ENCODE data around the gene NEBL. TPM values are rescaled to one million over a fixed set of nuclear protein-coding genes. Genes with fewer than 3 reads are reported as not detected.

The NEBL gene
- total RNA-seq, 1 experiment from 2014 or later: under 0.01 TPM

DNA sequence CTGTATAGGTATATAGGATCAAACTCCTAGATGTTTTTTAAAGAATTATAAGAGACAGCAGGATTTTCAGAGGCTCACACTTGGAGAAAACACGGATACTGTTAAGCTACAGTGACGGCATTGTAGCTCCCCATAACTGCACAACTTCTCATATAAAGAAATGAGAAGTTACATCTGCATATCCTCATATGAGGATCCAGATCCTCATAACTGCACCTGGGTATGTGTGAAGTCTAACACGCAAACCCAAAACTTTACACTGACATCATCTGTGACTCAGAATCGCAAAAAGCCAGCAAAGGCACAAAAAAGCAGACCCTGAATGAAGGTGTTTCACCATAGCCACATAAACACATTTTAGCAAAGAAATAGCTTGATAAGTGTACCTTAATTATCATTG is 34.1 kb downstream of the NEBL start:
- DNase-seq (ENCODE audit: low read depth): no peak

DNA sequence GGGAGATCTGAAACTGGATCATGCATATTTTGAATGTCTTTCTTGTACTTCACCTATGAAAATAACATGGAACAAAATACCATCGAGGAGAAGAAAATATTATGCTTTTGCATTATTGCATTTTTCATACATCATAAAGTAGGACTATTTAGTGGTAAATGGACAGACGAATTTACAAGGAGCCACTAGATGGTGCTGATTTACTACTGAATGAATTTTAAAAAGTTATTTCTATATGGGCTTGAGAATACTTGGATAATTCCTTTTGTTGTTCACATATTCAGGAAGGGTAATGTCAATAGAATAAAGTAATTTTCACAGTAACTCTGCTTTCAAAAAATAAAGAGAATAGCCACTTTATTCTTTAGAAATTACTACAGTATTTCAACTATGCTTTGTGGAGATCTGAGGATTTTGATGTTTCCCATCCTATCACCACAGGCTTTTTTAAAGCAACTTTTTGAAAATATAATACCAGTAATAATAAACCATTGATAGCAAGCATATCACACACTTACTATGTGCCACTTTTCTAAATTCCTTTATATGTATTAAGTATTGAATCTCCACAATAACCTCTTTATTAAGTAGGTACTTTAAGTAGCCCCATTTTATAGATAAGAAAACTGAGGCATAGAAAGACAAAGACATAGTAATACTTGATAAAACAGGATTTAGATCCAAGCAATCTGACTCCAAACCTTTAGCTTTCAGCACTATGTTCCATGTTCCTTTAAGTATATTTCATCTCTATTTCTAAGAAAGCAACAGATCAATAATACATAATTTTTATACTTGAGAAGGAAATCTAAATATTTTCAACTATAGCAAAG is 38.6 kb downstream of the NEBL start:
- no peak for DNase-seq (ENCODE audit: low read depth)

DNA sequence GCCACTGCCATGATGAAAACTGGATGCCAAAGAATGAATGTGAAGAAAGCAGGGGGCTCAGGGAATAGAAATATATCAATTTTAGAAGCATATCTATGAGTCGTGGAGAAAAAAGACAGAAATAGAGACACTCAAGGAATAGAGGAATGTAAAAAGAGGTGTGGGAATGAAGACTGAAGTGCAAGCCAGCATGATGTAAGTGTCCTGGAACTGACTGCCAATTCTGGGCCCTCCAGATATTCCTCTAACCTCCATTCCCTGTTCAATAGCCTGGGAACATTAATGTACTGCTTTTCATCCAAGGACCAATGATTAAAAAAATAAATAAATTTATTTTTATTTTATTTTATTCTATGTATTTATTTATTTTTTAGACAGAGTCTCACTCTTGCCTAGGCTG is 40.6 kb downstream of the NEBL start:
- DNase-seq (ENCODE audit: low read depth): no peak

DNA sequence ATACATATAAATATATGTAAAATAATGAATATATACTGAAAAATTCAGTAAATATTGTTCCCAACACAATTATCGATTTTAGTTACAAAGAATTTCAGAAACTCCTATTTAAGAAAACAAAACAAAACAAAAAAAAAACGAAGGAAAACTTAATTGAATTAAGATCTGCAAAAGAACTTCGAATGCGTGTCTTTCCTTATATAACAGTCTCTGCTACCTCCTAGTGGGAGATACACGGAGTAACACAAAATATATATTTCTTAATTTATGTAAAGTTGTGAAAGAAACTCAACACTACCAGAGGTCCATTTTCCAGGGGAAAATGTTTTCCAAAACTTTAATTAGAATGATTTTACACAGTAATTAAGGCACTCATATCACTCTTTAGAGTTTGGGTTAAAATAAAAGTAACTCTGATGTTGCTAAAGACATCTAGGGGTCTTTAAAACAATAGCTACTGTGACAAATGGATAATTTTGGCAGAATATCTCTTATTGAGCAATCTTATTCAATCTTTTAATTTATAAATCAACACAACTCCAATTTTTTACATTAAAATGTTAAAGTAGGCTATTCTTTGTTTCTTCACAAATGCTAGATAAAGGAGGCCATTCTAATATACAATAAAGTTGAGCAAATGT is 41.6 kb downstream of the NEBL start:
- DNase-seq (ENCODE audit: low read depth): no peak

DNA sequence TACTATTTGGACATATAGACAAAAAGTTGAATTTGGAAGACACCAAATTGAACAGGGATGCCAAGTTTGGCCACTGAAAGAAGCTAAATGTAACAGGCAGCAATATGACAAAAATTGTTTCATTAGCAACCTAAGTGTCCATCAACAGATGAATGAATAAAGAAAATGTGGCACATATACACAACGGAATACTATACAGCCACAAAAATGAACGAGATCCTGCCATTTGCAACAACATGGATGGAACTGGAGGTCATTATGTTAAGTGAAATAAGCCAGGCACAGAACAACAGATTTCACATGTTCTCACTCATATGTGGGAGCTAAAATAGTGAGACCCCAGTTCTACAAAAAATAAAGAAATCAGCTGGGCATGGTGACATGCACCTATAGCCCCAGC is 43.8 kb downstream of the NEBL start:
- DNase-seq (ENCODE audit: low read depth): no peak

DNA sequence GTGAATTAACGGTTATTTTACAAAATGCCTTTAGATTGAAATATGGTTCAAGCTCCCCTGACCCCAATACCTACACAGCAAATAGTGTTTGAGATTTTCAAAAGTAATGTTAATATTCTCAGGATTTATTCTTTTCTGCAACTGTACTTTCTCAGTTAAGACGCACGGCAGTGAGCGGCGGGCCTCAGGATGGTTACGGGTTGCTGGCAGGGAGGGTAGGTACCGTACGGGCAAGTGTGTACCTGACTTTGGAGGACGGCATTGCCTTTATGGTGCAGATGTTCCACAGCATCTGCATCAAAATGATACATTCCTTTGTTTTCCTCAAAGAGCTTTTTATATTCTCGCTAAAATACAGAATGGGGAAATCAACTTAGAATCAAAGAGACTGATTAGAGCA is 44.8 kb downstream of the NEBL start:
- DNase-seq (ENCODE audit: low read depth): no peak

DNA sequence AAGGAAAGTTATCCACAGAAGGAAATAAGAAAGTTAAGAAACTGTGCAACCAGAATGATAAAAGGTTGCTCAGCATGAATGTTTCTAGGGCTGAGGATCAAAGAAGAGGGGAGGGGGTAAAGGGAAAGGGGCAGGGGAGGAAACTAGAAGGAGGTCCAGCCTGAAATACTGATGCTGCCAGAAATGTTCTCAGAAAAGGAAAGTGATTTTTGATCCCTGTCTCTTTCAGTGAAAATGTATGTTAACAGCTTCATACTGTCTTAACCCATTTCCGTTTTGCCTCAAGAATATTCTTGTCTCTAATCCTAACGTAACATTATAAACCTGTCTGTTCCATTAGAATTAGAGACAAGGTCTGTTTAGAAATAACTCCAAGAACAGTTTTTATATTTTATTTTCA is 49.6 kb downstream of the NEBL start:
- DNase-seq (ENCODE audit: low read depth): no peak

DNA sequence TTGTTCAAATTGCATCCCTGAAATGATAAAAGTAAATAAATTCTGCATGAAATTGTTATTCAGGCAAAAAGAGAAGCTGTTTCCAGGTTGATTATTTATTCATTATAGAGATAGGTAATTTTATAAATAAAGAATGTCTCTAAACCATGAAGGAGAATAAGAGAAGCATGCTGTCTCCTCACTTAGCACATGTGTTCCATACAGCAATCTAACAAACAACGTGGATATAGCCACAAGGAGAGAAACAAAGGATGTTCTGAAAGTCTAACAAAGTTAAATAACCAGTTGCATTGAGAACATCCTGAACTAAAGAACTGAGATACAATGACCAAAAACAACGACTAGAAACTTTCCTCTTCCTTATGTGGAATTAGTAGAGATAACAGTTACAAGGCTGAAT is 50.8 kb downstream of the NEBL start:
- DNase-seq (ENCODE audit: low read depth): no peak

DNA sequence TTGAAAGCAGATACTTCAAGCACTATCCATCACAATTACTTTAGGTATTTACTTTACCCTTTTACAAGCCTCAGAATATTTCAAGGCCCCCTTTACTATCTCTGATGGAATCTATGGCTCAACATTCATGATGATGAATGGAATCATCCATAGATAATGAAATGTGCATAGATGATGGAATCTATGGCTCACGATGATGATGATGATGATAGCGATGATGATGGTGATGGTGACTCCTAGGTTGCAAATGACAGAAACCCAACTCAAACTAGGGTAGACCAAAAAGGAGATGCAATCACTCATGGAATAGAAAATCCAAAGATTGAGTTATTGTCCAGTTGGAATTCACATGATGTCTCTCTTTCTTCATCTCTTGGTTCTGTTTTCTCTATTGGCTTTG is 55.7 kb downstream of the NEBL start:
- no peak for DNase-seq (ENCODE audit: low read depth)

DNA sequence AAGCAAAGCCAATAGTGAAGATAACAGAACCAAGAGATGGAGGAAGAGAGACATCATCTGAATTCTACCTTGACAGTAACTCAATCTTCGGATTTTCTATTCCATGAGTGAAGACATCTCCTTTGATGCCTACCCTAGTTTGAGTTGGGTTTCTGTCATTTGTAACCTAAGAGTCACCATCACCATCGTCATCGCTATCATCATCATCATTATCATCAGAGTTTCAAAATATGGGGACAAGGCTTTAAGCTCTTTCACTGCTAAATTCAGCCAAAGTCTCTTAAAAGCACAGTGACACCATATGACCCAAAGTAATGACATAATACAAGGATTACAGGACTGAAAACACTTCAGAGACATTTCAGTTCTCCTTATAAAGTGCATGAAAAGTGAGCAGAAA is 57.2 kb downstream of the NEBL start:
- DNase-seq (ENCODE audit: low read depth): no peak

DNA sequence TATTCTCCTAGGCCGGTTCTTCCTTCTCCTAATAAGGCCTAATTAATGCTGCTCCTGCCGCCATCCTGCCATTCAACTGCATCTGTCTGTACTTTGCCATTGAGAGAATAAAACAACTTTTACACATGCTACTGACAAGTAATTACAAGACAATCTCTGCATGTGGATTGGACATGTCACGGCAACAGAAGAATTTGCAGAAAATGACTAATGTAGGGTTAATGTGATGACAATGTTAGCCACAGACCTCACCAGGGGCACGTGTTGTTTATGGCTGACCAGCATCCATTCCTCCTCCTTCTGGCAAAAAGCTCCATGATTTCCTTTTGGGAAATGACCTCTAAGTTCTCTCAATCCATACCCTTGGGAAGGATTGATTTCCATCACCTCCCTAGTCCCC is 58.0 kb downstream of the NEBL start:
- DNase-seq (ENCODE audit: low read depth): no peak

DNA sequence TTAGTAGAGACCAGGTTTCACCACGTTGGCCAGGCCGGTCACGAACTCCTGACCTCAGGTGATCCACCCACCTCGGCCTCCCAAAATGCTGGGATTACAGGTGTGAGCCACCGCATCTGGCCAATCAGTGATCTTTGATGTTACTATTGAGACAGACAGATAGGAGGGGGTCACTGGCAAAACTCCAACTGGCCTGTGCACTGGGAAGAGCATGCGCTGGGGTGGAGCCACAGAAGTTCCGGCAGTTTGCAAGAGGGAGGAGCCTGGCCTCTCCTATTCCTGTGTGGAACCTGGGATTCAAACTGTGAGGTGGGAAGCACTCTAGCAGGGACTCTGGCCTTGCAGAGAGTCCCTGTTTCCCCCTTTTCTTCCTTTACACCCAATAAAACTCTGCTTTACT is 60.7 kb downstream of the NEBL start:
- DNase-seq (ENCODE audit: low read depth): no peak

DNA sequence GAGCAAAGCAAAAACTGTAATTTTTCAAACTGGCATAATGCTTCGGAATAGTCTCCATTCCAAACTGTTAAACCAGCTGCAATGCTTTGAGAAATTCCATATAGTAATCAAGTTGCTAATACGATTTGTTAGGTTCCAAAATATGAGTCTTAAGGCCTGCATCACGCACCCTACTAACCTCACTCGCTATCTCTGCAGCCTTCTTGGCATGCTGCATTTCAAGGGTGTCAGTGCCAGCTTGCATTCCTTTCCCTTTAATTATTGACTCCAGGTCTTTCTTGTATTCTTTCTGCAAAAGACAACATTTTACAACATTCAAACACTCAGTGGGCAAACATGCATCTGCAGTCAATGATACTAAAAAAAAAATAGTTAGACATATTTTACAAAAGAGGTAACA is 61.8 kb downstream of the NEBL start:
- DNase-seq (ENCODE audit: low read depth): no peak

DNA sequence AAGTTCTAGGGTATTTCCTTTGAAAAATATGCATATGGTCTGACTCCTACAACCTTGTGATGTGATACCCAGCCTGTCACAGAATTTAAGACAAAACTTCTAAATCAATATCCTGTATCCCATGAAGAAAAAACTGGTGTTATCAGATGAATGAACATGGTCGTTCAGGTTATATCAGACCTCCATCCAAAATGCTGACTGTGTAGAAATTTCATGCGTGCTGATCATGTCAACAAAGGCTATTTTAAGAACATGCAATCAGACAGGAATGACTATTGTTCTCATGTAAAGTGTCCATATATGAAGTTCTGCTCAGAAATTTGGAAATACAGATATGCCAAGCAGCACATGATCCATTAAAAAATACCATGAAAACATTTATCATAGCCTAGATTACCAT is 62.3 kb downstream of the NEBL start:
- DNase-seq (ENCODE audit: low read depth): no peak

DNA sequence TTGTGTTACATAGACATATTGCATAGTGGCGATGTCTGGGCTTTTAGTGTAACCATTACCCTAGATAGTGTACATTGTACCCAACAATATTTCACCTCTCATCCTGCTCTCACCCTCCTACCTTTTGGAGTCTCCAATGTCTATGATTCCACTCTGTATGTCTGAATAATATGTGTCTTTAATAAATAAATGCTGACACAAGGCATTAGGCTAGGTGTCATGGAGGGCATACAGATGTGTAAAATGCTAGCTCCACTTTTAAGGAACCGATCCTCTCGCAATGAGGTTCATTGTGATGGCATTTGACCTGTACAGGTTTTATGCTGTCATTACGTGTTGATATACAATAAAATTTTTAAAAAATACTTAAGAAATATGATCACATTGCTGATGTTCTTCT is 74.3 kb downstream of the NEBL start:
- no peak for DNase-seq (ENCODE audit: low read depth)

DNA sequence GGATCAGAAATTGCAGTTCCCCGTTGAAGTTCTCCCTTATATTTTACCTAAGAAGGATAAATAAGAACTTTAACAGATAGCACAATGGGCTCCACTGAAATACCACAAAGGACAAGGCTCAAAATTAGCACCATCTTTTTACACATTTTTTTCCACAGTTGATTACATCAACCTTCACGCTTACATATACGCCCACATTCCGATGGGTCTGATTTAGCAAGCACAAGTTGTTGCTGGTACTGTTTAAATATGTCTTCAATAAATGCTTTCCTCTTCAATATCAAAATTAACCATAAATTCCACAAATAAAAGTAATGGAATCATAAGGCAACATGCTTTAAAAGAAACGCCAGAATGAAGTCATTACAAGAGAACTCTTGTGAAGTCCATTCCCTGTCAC is 79.5 kb downstream of the NEBL start:
- DNase-seq (ENCODE audit: low read depth): no peak

DNA sequence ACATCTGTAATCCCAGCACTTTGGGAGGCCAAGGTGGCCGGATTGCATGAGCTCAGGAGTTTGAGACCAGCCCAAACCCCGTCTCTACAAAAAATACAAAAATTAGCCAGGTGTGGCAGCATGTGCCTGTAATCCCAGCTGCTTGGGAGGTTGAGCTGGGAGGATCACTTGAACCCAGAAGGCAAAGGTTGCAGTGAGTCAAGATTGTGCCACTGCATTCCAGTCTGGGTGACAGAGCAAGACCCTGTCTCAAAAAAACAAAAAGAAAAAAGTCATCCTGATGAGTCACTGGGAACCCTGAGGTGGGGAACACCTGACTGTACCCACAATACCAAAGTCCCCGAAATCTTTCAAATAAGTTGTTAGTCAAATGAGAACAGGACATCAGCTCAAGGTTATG is 80.0 kb downstream of the NEBL start:
- DNase-seq (ENCODE audit: low read depth): no peak

DNA sequence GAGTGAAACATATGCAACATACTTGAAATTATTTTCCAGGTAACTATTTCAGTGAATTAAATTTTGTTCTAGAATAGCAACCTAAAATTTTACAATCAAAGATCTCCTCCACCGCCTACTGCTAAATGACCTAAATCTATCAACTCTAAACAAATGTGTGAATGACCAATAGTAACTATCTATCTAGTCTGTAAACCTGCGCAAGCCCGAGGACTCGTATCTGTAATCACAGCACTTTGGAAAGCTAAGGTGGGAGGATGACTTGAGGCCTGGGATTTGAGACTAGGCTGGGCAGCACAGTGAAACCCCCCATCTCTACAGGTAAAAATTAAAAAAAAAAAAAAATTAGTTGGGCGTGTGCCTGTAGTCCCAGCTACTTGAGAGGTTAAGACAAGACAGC is 83.0 kb downstream of the NEBL start:
- DNase-seq (ENCODE audit: low read depth): no peak

DNA sequence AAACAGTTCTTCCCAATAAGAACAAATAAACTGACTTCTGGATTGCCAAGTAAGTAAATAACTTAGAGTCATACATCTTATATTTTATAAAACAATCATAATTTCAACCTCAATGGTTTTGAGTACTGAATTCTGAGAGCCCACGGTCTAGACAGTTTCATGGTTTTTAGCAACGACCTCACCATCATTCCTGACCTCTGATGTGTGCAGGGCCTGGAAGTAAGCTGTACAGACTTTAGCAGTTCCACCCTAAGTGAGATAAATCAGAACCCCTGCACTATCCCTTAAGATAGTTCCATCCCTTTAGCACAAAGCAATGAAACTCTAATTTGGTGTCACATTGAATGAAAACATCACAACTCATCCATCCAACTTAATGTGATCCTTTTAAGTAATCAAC is 86.0 kb downstream of the NEBL start:
- DNase-seq (ENCODE audit: low read depth): no peak

DNA sequence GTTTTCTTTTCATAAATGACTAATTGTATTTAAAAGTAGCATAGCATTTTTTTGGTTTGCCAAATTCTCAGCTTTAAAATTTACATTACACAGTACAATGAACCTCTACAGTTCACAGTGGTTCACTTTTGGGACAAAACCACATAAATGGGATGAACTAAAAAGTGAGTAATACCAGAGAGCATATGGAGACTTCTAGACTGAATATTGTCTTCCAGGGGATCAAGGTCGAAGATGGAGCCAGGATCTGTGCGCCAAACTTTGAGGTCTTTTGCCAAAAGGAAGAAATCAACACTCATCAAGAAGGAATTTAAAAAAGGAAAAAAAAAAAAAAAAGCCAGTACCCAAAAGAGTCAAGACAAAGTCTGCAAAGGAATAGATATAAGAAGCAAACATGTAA is 87.5 kb downstream of the NEBL start:
- DNase-seq (ENCODE audit: low read depth): no peak

DNA sequence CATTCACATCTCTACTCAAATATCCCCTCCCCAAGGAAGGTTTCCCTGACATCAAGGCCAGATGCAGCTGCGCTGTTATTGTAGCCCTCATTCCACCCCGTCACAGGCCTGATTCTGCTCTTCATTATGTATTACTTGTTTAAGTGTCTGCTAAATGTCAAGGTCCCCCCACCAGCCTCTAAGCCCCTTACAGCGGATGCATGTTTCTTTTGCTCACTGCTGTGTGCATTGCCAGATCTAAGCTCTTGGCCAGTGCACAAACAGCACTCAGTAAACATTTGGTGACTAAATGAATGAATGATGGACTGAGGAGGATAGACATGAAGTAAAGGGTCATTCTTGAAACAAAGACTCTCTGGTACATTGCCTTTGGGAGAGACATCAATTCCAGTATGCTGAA is 90.6 kb downstream of the NEBL start:
- no peak for DNase-seq (ENCODE audit: low read depth)

DNA sequence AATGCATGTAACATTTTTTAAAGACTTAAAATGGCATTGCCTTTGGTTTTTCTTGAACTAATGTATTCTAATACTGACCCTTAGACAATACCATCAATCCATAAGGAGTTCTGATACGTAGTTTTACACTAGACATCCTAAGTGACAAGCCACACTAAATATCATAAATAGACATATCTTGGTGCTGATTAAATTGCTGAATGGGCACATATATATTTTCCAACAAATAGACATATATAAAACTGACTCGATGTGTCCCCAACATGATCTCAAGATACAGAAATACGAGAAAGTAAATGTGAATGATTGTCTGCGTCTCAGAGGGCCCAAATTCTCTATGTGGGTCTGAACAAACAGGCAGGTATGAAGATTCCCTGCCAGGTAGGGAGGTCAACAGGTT is 99.8 kb downstream of the NEBL start:
- DNase-seq (ENCODE audit: low read depth): no peak

DNA sequence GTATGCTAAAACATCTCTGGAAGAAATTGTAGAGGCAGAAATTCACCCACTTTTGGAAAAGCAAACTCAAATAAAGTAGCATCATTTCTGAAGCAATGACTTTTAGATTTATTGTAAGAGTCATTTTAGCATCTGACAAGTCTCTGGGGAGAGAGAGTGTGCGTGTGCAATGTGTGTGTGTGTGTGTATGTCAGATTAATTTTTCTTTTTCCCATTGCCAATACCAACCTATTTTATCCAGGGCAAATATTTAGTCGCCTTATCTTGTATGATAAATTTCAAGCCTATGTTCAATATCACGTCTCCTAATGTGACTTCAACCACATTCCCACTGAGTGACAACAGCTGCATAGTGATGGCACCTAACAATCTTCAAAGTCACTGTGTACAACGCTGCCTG is 101.7 kb downstream of the NEBL start:
- no peak for DNase-seq (ENCODE audit: low read depth)

DNA sequence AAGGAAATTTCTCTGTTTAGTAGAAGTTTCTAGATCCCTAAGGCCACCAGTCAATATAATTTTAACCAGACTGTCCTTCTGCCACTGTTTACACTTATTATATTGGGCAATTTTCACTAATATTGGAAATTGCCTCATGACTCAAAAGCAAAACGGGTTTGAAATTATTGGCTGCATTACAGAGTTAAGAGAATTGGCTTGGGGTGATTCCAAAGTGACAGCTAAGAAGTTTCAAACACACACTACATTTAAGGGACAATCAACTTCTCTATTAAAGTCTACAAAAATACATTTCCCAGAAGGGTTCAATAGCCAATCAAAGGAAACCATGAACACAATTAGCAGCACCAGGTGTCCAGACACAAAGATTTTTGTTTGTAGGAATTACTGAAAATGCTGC is 111.9 kb downstream of the NEBL start:
- DNase-seq (ENCODE audit: low read depth): no peak
